ENCODE measurements around the gene ST8SIA2.

- TF ChIP-seq EZH2 (IDR thresholded peaks at IDR 0.05) (no peak), POLR2AphosphoS5 (IDR thresholded peaks at IDR 0.05; ENCODE audit: borderline replicate concordance, low read depth, low read length) (no peak), FOXP2 (optimal IDR thresholded peaks at IDR 0.05; ENCODE audit: control extremely low read depth, extremely low read length, insufficient read depth) (no peak)
Measured at GRCh38 chr15:92393980-92394308, 263 bp downstream of the ST8SIA2 start.

Data from SK-N-MC (cell line).